NCI-H2171 treated with DMSO at 0.1 percent for 48 hours (cell line): ENCODE results near the gene PCSK5.
"Not testable (repeated sequence)": the region's sequence is repeated elsewhere in the genome, so short reads cannot be mapped to it uniquely, and the experiment has no call there.

Source experiments
- DNase-seq: peaks from one replicate; lab custom pipeline; 2025; lab: John Stamatoyannopoulos, UW

The PCSK5 gene

DNA sequence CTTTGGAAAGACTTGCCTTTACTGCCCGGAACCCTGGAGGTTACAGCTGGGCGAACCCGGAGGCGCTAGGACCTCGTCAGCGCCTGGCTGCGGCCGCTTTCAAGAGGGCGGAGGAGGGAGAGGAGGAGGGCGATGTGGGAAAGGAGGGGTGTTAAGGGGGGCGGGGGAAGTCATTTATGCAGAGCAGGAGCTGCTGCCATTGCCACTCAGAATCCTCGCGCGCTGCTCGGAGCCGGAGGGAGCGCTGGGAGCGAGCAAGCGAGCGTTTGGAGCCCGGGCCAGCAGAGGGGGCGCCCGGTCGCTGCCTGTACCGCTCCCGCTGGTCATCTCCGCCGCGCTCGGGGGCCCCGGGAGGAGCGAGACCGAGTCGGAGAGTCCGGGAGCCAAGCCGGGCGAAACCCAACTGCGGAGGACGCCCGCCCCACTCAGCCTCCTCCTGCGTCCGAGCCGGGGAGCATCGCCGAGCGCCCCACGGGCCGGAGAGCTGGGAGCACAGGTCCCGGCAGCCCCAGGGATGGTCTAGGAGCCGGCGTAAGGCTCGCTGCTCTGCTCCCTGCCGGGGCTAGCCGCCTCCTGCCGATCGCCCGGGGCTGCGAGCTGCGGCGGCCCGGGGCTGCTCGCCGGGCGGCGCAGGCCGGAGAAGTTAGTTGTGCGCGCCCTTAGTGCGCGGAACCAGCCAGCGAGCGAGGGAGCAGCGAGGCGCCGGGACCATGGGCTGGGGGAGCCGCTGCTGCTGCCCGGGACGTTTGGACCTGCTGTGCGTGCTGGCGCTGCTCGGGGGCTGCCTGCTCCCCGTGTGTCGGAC is at the start of gene PCSK5:
Gene PCSK5, plus strand, starts transcription at position 202 of the 805 bp plus-strand sequence. Its CDS starts 509 bp downstream, at position 711.
- DNase-seq, result peak; percentile 52

DNA sequence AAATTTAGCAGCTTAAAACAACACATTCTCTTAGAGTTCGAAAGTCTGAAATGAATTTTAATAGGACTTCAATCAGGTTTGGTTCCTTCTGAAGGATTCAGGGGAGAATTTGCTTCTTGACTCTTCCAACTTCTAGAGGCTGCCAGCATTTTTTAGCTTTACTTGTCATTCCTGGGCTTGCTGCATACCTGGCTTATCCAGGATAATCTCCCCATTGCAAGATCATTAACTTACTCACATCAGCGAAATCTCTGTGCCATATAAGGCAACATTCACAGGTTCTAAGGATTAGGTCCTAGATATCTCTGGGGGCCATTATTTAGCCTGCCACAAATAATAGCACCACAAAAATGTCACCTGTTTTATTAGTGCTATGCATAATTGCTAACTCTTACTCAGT is 46.2 kb upstream of the PCSK5 start:
- DNase-seq, result no peak

DNA sequence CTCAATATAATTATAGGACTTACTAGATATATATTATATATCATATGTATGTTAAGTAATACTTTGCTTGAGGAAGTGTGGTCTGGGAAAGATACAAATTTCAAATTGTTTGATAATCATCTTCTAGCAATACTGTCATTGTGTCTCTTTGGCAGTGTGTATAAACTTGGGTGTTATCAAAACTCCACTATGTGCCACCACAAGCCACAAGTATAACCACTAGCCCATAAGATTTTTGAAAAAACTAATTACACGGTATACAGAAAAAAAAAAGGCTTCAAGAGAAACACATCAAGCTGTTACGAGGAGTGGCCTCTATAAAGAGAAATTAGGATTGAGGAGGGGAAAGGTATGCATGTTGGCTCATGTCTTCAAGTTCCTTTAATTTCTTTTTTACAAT is 44.7 kb upstream of the PCSK5 start:
- DNase-seq, result no peak

DNA sequence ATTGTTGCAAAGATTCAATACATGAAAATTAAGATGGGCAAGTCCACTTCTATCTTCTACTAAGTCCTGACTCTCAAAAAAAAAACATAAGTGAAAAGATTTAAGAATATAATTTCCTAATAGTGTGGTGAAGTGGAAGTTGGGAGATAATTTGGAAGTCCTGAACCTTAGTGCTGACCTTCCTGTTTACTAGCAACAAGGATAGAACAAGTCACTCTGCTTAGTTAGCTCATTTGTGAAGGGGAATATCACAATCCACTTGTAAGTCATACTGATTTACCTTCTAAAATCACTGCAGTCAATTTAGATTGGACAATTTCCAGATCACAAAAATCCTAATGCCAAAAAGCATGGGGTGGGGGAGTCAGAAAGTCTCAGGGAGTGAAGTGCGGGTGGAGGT is 43.4 kb upstream of the PCSK5 start:
- DNase-seq, result no peak

DNA sequence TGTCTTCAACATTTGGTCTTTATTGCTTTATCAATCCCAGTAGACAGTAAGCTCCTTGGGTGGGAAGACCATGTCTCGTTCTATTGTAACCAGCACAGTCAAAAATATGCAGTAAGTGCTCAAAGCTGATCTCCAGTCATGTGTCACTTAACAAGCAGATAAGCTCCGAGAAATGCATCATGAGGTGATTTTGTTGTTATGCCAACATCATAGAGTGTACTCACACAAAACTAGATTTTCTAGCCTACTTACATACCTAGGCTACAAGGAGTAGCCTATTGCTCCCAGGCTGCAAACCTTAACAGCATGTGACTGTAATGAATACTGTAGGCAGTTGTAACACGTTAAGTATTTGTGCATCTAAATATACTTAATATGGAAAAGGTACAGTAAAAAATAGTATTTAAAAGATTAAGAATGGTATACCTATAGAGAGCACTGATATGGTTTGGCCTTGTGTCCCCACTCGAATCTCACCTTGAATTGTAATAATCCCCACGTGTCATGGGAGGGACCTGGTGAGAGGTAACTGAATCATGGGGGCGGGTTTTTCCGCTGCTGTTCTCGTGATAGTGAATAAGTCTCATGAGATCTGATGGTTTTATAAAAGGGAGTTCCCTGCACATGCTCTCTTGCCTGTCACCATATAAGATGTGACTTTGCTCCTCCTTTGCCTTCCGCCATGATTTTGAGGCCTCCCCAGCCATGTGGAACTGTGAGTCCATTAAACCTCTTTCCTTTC is 39.8 kb upstream of the PCSK5 start:
- no peak for DNase-seq

DNA sequence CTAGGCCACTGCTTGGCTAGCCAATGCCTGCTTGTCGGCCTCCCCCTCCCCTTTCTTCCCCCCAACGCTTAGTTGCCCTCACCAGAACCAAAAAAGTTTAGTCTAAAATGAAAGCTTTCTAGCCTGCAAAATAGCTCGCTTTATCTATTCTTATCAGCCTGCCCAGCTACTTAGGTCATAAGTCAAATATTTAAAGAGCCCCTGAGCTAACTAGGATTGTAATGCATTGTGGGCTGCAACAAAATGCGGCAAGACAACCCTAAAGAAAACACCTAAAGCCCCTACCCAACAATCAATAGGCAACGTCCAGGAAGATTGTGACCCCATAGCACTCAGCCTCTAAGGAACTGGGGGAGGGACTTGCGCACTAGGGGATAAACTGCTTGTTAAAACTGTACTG is 38.6 kb upstream of the PCSK5 start:
- no peak for DNase-seq

DNA sequence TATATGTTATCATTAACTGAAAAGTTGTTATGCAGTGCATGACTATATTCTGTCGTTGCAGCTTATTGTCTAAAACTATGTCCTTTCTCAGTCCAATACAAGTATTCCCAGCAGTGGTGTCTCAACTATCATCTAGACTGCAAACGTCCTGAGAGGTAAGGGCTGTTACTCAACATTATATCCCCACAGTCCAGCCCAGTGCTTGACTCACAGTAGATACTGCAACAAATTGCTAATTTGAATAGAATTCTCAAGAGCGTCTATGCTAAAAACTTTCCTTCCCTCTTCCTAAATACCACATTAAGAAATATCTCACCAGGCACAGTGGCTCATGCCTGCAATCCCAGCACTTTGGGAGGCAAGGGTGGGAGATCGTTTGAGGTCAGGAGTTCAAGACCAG is 37.7 kb upstream of the PCSK5 start:
- no peak for DNase-seq

DNA sequence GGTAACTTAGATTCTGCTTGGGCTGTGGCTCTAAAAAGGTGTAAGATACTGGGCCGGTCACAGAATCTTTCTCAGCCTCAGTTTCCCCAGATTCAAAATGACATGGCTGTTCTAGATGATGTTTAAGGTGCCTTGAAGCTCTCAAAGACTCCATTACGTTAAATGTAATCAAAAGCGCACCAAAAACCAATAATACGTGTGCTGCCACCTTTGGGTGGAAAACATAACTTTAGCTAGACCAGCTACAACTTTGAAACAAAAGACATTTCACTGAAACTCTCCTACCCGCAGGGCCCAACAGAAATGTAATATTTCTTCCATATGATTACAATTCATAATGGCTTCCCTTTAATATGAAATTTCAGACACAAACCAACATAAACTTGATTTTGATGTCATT is 35.0 kb upstream of the PCSK5 start:
- DNase-seq, result no peak

DNA sequence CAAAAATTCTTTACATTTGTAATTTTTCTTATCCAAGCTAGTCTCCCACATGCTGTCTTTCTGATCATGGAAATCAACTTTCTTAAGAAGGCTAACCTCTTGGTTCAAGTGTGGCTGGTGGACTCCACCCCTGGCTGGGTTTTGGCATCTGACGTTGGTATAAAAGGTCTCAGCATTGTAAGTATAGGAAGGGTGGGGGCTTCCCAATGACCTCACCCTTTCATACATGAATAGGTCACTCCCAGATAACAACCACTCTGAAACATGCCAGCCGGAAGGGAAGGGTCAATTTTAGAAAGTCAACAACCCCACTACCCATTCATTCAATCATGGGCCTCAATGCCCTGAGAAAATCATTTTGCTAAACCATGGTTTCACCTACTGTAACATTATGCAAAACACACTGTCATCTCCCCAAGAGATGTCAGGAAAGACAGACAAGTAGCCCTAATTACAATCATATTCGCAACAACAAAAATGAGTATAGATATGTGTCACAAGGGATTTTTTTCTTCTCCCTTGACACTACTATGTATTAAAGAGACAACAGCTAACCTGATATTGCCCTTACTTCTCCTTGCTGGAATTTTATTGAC is 31.9 kb upstream of the PCSK5 start:
- no peak for DNase-seq

DNA sequence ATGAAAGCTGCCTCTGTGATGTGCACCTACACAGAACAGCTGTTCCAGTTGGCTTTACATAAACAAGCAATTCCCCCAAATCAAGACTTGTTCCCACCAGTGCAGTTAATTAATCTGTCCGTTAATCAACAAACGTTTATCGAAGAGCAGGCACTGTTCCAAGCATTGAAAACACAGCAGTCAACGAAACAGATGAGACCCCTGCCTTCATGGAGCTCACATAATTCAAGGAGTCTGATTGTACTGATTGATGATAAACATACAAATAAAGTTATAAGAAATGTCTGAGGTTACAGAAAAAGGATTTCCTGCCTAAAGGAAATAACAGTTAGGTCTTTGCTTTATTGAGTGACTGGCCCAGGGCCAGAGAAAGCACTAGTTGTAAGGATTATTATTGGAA is 26.2 kb upstream of the PCSK5 start:
- DNase-seq, result no peak

DNA sequence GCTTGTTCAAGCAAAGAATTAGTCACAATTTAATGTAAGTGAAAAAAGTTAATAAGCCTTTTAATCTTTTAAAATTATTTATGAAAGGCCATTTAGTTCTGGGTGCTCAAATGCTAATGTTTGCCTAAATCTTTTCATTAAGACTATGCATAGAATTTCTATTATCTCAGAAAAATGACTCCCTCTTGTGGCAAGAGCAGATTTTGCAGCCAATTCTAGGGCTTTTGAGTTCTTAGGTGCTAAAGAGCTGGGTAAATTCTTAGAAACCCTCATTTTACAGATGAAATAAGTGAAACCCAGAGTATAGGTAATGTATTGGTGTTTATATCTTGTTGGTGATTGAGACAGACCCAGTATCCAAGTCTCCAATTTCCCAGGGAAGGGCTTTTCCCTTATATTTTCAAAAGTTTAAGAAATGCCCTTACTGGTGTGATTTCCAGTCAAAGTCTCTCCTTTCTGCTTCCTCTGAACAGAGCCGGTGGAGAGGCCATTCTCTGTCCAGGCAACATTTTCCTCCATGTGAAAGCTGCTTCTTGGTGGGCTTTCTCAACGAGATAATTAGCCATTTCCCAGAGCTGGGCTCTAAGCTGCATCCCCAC is 24.1 kb upstream of the PCSK5 start:
- peak; percentile 30 for DNase-seq

DNA sequence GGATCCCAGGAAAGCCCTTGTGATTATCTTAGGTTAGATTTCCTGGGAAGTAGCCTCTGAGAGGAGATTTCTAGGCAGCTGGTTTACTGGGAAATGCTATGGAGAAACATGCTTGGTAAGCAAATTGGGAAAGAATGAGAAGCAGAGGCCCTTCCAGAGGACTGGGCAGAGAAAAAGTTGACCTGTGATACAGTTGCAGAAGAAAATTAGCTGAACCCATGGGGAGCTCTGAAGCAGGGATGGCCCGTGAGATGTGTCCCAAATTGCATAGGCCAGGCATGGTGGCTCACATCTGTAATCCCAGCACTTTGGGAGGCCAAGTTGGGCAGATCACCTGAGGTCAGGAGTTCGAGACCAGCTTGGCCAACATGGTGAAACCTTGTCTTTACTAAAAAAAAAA is 21.9 kb upstream of the PCSK5 start:
- DNase-seq, result not testable (repeated sequence)

DNA sequence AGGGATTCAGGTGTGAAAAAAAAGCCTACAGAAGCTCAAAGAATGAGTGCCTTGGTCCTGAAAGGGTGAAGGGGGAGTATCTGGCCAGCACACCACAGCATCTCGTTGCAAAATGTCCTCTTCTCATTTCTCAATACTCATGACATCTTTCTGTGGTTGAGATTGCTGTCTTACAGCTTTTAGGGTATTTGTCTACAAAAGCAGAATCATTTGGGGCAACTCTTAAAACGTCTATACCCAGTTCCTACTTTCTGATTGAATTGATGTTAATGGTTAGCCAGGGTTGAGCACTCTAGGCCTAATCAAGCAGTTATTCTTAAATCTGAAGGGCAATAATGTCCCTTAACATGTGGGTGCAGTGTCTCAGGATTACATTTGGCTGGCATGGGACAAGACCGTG is 21.2 kb upstream of the PCSK5 start:
- DNase-seq, result no peak

DNA sequence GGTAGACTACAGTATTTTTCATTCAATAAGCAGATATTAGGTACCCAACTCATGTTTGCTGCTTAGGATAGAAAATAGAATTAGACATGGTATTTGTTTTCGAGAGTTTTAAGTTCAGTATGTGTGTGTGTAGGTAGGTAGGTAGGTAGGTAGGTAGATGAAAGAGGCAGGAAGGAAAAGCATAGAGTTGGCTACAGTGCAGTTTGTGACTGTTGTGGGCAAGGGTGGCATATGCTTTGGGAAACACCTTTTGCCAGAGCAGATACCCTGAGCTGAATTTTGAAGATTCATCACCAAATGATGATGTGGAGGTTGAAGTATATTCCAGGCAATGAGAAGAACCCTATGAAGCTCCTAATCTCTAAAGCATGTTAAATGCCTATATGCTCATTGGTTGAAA is 20.0 kb upstream of the PCSK5 start:
- no peak for DNase-seq

DNA sequence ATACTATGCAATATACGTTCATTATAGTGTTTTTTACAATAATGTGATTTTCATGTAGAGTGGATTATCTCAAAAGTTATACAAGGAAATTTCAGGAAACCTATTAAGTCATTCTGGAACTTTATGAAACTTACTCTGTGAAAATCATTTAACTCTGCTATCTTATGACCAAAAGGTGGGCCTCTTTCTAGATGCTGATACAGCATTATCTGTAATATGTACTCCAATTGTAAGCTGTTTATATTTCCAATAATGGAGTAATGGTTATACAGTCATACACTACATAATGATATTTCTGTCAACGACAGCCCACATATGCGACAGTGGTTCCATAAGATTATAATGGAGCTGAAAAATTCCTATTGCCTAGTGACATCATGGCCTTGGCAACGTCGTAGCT is 18.8 kb upstream of the PCSK5 start:
- DNase-seq, result no peak

DNA sequence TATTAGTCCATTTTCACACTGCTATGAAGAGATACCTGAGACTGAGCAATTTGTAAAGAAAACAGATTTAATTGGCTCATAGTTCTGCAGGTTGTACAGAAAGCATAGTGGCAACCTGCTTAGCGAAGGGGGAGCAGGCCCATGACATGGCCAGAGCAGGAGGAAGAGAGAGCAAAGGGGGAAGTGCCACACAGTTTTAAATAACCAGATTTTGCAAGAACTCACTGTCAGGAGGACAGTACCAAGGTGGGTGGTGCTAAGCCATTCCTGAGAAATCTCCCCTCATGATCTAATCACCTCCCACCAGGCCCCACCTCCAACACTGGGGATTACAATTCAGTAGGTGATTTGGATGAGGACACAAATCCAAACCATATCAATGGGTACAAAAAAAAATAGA is 16.8 kb upstream of the PCSK5 start:
- no peak for DNase-seq

DNA sequence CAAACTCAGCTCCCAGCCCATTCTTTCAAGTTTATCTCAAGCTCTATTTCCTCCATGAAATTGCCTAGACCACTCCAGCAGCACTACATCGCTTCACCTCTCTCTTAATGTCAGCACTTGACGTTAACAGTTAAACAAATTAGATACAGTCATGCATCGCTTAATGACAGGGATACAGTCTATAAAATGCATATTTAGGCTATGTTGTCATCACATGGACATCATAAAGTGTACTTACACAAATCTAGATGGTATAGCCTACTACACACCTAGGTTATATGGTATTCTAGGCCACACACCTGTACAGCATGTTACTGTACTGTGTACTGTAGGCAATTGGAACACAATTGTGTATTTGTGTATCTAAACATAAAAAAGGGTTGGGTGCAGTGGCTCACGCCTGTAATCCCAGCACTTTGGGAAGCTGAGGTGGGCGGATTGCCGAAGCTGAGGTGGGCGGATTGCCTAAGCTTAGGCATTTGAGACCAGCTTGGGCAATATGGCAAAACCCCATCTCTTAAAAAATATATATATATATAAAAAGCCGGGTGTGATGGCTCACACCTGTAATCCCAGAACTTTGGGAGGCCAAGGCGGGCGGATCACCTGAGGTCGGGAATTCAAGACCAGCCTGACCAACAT is 13.4 kb upstream of the PCSK5 start:
- no peak for DNase-seq

DNA sequence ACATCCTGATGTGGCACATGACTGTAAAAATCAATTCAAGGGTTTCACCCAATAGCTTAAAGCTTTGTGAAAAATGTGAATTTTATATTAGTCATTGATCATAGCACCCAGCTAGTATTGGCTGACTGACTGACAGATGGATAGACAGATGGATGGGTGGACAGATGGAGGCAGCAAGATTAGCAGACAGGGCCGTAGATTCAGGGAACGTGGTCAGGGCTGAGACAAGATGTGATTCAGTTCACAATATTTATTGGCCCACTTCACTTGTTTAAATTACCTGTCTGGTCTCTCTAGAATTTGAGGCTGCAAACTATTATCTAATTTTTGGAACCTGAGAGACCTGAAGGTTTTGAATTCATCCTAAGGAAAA is 12.0 kb upstream of the PCSK5 start:
- DNase-seq, result no peak

DNA sequence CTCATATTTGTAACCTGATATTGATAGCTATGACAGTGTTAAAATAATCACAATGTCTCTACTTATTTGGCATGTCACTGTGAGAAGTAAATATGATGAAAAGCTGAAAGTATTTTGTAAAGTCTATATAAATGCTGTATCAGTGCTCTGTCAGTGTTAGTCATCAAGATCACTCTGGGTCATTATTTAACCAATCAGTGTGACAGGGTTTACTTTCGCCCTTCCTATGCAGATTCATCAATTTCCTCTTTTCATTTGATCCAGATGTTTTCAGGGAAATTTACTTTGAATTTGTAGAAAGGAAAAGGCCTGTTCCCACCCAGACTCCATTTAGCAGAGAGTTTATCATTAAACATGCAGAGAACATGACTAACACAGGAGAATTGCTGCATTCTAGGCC is 9.9 kb upstream of the PCSK5 start:
- DNase-seq, result no peak

DNA sequence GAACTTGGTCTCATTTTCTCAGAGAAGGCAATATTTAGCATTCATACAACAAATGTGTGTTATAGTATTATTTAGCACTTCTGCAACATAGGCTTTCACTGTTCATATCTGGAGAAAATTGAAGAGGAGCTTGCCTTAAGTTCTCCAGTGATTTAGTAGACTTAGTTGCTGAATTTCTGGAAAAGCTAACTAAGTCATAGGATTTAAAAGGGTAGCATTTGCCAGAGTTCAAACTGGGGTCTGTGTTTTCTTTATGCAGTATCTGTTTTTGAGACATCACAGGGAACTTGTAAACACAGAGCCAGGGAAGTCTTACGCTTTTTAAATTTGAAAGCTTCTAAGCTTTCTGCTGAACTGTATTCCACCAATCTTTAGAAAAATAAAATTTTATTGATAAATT is 8.7 kb upstream of the PCSK5 start:
- DNase-seq, result no peak

DNA sequence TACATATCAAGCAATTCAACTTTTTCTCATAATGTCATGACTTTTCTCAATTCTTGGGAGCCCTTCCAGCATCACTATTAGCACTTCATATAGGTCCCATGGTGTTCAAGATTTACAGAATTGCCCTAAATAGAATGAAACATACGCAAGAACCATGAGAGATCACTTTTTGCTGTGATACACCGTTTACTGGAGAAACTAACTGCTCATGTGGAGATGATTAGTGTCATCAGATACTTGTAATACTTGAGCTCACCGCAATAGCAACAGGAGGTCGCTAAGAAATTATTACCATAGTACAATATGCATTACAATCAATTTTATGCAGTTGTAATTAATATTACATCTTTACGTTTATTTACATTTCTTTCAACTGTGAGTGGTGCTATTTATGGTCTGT is 4.8 kb upstream of the PCSK5 start:
- no peak for DNase-seq

DNA sequence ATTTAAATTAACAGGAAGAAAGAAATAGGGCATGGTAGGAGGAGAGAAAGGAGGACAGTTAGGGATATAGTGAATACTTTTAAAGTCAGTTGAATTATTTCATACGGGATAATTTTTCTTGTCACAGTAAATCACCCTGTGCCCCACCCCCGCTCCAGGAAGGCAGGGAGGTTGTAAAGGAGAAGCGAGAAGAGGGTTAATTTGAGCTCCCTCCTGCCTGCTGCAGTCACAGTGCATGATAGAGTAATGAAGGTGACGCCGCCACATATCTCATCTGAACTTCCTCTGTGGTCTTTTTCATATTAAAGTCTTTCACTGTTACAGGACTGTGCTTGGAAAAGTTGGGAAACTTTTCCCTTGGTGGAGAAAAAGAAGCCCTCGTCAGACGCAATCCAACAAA is 896 bp upstream of the PCSK5 start:
- DNase-seq, result no peak
